Transverse colon (tissue), 4 donors: ENCODE data around the gene ZFP62.

Source experiments
- EP300 ChIP-seq: sonication (generic); formaldehyde crosslinking; IDR thresholded peaks from one replicate; pipeline ENCODE4 v1.6.1; 2017; ENCODE audit warnings: antibody characterized with exemption, low read depth
- POLR2A ChIP-seq: fragments of 450-650 bp; IDR thresholded peaks from one replicate; pipeline ENCODE4 v1.6.1; 2016; ENCODE audit warnings: antibody characterized with exemption, mild to moderate bottlenecking, moderate library complexity
- POLR2AphosphoS5 ChIP-seq, 3 donors: sonication (generic); formaldehyde crosslinking; IDR thresholded peaks; one replicate each; pipeline ENCODE4 v1.6.1; 2016; ENCODE audit warnings: antibody characterized with exemption in 3 of 3
- TF ChIP-seq, protein P1 (sequence below), 5 experiments: fragments of 200-600 bp in 3 of 5; fragments of 450-650 bp in 2 of 5; sonication (generic) in 3 of 5; IDR thresholded peaks; 1 replicate in 2 of 5; 2 replicates in 3 of 5; pipeline ENCODE4 v1.5.1; 2016 to 2017; ENCODE audit warnings: antibody characterized with exemption in 5 of 5, inconsistent platforms in 3 of 5, mild to moderate bottlenecking in 2 of 5, moderate library complexity in 1 of 5

DNA sequence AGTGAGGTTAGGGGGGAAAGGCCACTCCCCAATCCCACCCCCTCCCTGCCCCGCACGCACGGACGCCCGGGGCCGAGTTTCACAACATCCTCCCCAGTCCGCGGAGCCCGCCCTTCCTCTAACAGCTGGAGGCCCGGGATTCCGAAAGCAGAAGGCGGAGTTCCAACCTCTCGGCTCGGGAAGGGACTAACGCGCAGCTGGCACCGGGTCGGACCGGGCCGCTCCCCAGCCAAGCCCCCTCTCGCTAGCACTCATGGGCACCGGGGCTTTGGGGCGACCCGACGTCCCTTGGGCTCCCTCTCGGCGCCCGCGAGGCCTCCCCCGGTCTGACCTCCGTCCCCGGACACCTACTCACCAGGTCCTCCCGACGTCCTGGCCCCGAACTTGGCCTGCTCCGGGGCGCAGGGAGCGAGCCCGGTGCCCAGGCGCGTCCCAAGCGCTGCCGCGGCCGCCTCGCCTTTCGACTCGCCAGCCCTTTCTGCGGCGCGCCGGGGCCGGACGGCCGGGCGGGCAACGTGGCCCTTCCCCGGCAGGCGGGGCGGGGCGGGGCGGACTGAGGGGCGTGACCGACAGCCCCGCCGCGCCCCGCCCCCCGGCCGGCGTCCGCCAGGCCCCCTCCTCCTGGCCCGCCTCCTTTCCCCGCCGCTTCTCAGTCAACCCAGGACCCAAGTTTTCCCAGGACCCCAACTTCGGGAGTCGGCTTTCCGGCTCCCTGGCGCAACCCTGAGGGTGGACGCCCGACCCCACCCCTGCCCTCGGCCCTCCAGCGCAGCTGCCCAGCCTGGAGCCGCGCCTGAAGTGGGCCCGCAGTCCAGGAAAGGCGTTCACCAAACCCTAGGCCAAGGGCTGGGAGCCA is 58.5 kb downstream of the ZFP62 start, which contains the start of gene MGAT1:
- TF ChIP-seq, protein P1, sequence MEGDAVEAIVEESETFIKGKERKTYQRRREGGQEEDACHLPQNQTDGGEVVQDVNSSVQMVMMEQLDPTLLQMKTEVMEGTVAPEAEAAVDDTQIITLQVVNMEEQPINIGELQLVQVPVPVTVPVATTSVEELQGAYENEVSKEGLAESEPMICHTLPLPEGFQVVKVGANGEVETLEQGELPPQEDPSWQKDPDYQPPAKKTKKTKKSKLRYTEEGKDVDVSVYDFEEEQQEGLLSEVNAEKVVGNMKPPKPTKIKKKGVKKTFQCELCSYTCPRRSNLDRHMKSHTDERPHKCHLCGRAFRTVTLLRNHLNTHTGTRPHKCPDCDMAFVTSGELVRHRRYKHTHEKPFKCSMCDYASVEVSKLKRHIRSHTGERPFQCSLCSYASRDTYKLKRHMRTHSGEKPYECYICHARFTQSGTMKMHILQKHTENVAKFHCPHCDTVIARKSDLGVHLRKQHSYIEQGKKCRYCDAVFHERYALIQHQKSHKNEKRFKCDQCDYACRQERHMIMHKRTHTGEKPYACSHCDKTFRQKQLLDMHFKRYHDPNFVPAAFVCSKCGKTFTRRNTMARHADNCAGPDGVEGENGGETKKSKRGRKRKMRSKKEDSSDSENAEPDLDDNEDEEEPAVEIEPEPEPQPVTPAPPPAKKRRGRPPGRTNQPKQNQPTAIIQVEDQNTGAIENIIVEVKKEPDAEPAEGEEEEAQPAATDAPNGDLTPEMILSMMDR (IDR thresholded peaks at IDR 0.05) = peak in 1 of 5 experiments; percentile 12
- peak; percentile 84 for TF ChIP-seq POLR2A
- TF ChIP-seq POLR2AphosphoS5 (IDR thresholded peaks at IDR 0.05) = peak; percentile 81 to 92 (median 91)
- TF ChIP-seq EP300 = no peak
